Hematopoietic multipotent progenitor cell treated with erythropoietin and hydrocortisone succinate and interleukin-3 and kit ligand, for 4 days (in vitro differentiated cells): Measurements from ENCODE around the gene EFCAB12.

ENCODE experiments used
- DNase-seq: peaks from one replicate; pipeline ENCODE4 v3.0.0-alpha.2; 2015

EFCAB12 gene

GRCh38 chr3:129442947-129443346 lies 14.5 kb upstream of the EFCAB12 start:
- DNase-seq: no peak

DNA sequence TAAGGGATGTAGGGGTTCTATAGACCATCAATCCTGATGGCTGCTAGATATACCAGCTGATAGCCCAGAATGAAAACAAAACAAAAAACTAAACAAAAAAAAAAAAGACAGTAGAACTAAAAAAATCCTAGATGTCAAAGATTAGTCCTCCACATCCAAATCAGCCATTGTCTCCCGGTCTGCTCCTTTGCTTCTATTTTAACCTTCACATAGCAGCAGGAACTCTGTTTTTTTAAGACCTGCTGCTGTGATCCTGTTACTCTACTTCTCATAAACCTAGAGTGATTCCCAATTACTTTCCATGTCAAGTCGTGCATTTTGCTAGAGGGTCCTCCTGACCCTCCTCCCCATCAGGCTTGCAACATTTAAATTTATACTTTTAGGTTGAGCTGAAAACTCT lies 14.1 kb upstream of the EFCAB12 start:
- DNase-seq: no peak

DNA sequence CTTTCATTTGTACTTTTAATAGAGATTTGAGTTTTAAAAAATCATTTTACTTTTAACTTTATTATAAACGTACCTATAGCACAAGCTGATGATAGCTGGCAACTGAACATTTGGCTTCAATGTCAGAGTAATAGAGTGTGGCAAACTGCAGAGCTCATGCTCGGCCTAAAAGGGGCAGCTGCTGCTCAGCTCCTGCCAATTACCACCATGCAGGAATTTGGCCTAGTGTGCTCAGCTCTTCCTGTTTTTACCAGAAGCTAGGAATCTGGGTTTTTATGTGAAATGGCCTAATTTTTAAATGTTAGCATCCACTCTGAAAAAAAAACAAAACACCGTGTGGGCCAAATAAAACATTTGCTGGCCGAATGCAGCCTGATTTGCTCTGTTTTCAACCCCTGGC lies 13.3 kb upstream of the EFCAB12 start:
- peak; percentile 45 for DNase-seq

DNA sequence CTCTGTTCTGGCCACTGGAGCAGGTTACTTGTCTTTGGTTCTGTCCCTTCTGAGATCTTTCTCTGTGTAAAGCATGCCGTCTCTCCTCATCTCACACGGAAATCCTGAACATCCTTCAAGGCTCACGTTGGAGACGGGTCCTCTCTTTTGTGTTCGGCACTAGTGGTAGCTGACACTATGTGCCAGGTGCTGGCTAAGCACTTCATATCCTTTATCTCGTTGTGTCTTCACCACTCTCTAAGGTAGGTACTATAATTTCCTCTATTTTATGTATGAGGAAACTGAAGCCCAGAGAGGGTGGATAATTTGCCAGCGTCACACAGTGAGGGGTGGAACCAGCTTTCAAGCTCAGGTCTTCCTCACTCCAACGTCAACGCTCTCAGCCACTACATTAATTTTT lies 12.8 kb upstream of the EFCAB12 start:
- DNase-seq: peak; percentile 35

DNA sequence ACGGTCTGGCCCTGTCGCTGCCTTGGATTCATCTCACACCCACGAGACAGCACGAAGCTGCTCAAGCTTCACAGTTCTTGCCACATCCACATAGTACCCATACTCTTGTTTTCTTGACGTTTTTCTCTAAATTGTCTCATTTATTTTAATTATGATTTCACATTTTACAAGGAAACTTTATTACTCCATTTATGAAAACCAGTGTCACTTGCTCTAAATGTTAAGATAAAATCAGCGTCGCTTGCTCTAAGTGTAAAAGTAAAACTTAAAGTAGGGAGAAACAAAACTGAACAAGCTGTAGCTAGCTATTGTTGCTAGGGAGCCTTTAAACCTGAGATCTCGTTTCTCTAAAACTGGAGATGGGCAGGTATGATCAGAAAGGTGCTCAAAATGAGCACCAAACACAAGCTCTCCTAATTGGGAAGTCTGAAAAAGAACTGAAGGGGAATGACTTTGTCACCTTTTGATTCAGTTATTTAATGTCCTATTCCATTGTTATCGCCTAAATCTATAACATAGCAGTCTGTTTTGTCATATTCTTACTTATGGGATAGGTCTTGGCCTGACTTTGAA lies 12.3 kb upstream of the EFCAB12 start:
- no peak for DNase-seq

DNA sequence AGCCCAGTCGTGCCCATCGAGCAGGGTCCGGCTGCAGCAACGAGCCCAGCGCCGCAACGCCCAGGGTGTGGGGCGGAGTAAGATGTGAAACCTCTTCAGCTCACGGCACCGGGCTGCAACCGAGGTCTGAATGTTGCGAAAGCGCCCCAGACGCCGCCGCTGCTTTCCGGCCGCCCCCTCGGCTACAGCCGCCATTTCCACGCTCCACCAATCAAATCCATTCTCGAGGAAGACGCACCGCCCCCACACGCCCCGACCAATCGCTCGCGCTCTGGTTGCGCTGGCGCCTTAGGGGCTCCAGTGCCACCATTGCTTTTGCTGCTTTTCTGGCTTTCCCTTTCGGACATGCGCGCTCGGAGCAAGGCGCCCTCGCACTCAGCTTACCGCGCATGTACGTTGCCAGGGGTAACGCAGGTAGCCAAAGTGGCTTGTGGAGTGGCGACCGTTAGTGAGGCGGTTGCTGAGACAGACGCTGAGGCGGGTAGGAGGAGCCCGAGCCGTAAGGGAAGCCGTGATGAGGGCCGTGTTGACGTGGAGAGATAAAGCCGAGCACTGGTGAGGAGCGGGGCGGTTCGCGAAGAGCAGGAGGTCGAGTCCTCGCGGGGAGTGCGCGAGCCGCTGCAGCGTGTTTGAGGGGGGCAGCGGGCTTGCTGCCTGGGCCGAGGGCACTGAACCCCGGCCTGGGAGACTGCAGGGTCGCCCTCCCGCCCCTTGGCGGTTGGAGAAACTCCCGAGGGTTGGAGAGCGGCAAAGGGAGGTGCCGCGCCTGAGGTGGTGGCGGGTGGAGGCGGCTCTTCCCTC lies 11.6 kb upstream of the EFCAB12 start, which contains the start of the genes IFT122 and MBD4:
TSS of gene IFT122 (plus strand) at position 408 of the 801 bp plus-strand sequence. CDS start at position 515, 107 bp downstream.
TSS of gene MBD4 (minus strand) at position 132 of the 801 bp plus-strand sequence. CDS start at position 17, 115 bp downstream.
- DNase-seq: peak; percentile 100

DNA sequence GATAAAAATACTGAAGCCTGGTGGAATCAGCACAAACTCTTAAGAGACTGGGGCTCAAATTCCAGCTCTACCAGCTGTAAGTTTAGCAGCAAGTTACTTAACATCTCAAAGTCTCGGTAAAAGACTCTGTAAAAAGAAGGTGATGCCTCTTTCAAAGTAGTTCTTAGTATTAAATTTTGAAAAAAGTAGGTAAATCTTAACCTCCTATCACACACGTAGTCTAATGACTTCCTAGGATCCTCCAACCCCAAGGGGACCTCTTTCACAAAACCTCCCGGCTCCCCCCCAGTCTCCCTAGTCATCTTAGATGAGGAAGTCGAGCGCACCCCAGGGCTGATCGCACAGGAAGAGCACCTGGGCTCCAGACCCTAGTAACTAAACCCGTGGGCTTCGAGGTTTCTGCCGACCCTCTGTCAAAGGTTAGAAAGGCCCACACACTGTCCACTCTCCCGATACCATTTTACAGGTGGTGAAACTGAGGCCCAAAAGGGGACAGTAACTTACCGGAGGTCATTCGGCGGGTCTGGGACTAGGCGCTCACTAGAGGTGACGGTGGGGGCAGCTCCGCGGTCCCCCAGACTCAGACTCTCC lies 10.9 kb upstream of the EFCAB12 start:
- peak; percentile 83 for DNase-seq

DNA sequence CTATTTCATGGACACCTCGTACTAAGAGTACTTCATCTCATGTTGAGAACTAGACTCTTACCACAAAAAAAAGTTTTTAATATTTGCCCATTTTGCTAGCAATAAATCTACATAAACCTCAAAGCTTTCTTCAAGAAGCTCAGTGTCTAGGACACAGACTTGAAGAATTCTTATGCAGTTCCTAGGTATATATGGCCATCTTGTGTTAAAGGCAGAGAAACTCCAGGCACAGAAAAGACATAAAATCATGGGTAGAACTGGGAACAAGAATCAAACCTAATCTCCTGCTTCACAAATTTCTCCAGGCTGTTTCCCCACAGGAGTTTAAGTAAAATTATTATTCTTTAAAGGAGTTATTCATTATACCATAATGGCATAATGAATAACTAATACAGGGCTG lies 6.9 kb upstream of the EFCAB12 start:
- DNase-seq: no peak

DNA sequence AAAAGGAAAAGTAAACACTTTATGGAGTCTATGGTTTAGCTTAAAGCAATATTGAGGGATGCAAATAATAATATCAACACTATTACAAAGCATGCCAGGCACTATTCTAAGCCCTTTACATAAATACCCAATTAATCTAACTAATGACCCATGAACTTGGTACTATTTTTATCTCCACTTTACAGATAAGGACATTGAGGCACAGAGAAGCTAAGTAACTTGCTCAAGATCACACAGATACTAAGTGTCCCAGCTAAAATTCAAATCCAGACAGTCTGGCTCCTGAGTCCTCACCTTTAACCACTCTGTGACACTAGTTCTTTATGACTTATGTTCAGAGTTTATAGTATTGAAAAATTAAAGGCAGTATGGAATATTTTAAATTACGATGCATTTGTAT lies 5.7 kb upstream of the EFCAB12 start:
- DNase-seq: no peak

- no peak for DNase-seq
Measured at GRCh38 chr3:129433565-129433964, 5.1 kb upstream of the EFCAB12 start.

DNA sequence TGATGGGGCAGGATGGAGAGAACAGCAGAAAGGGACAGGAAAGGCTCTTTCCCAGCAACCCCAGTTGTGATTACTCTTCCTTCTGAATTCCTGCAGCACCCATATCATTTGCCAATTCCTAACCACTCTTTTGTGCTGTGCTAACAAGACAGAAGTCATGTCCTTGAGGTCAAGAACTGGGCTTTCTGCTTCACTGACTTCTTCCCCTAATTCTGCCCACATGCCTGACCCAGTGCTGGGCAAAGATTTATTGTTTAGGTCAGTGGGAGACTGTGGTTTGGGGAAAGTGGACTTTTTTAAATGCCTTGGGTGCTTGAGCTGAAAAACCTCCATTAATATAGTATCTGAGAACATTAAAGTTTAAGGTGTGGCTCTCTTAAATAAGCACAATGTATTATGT lies 4.2 kb upstream of the EFCAB12 start:
- no peak for DNase-seq

- peak; percentile 33 for DNase-seq
Measured at GRCh38 chr3:129432036-129432435, 3.6 kb upstream of the EFCAB12 start.

DNA sequence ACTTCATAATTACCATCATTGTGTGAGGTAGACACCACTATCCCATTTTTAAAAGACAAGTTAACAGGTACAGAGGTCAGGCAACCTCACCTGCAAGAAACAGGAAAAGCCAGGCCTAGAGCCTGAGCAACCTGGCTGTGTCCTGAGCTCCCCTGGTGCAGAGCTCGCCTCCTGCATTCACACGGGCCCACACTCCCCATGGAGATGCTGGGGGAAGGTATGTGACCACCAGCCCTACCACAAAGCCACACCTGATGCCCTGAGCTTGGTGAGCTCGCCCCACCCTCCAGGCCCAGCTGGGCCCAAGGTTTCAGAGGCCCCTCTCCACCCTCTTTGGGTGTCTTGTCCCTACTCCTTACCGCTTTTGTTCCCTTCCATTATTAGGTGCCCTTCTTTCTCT lies 1.2 kb upstream of the EFCAB12 start:
- DNase-seq: no peak

GRCh38 chr3:129429080-129429451 lies 630 bp upstream of the EFCAB12 start:
- no peak for DNase-seq

DNA sequence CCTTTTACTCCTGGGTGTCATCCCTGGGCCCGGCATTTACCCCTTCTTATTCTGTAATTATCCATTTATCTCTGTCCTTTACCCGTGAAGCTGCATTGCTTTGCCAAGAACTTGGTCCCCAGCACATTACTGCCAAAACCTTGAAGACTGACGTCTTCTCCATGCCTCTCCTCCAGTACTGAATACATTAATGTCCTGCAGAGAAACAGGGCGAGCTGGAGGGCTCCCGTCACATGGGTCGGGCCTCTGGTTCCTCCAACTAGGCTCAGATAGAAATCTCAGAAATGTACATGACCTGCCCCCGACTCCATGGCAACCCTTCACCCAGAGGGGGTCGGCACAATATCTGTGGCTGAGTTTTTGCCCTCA lies 445 bp downstream of the EFCAB12 start:
- DNase-seq: peak; percentile 44

DNA sequence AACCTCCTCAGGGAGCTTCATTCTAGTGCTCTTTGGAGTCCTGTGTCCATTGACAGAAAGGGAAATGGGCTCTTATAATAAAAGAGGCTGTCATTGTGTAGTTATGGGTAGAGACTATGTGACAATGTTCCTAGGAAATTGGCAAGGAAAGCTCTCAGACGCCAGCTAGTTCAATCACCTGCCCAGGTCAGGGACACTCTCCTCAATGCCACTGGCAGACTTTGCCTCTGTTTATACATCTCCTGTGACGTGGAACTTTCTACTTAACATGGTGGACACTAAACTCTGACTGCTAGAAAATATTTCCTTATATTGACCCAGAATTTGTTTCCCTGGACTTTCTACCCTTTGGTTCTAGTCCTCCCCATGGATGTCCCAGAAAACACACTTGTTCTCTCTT lies 2.8 kb downstream of the EFCAB12 start:
- DNase-seq: no peak

DNA sequence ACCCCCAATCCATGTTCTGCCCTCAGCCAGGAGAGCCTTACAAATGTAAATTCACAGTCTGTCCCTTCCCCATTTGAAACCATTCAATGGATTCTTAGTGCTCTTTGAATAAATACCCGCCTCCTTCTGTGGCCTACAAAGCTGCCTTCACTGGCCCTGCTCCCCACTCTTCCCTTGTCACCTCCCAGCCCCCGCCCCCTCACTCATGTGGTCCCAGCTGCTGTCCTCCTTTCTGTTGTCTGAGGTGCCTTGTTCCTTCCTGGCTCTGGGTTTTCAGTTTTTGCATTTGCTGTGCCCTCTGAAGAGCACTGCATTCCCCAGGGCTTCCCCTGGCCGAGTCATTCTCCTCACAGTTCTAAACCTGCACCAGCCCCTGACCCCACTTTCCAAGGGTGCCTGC lies 3.2 kb downstream of the EFCAB12 start:
- no peak for DNase-seq

DNA sequence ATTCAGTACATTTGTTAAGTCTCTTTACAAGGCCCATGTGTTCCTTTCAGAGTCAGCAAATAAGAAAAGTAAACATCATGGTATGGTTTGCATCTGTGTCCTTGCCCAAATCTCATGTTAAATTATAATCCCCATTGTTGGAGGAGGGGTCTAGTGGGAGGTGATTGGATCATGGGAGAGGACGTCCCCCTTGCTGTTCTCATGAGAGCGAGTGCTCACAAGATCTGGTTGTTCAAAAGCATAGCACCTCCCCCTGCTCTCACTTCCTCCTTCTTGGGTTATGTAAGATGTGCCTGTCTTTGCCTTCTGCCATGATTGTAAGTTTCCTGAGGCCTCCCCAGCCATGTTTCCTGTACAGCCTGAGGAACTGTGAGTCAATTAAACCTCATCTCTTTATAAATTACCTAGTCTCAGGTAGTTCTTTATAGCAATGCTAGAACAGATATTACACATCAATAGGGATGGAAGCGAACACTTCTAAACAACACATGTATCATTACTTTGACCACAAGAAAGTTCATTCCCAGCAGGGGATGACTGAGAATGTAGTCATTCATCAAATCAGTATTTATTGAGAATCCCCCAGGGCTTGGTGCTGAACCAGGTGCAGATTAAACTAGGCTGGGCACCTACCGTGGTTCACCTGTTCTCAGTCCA lies 4.1 kb downstream of the EFCAB12 start:
- DNase-seq: peak; percentile 80

GRCh38 chr3:129422897-129423296 lies 5.5 kb downstream of the EFCAB12 start:
- DNase-seq: no peak

GRCh38 chr3:129421988-129422745 lies 6.3 kb downstream of the EFCAB12 start:
- no peak for DNase-seq

DNA sequence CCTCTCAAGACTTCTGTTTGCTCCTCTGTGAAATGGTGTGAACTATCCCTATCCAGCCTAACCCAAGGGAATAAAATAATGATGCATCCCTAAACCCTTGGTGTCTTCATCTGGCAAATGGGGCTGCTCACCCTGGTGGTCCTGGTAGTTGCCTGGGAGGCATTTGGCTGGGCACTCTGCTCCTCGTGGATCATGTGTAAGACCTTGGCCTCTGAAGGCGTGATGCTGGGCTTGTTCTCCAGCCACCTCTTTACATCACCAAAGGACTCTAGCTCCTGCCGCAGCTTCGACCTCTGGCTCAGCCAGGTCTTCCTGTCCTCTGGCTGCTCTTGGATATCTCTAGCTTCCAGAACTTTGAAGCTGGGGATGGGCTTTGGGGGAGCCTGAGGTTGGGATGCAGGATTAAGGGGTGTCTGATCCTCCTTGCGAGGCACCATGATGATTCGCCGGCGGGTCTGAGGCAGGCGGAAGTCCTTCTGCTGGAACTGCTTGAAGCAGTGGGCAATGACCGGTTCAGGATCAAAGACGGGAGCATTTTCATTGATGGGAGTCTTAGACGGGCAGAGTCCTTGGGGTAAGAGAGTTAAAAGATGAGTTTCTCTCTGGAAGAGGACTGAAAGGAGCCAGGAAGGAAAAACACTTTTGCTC lies 7.1 kb downstream of the EFCAB12 start:
- no peak for DNase-seq

GRCh38 chr3:129419476-129419875 lies 9.0 kb downstream of the EFCAB12 start:
- no peak for DNase-seq
